Astrocyte of the spinal cord (primary cell): Measurements from ENCODE around the gene CBLN1.

ENCODE experiments used
- DNase-seq: peaks from one replicate; pipeline ENCODE4 v3.0.0; 2011; ENCODE audit warnings: low read depth, low spot score
- H3K4me3 ChIP-seq: 2 replicates; pipeline ENCODE4 v1.5.1; 2011; ENCODE audit warnings: low read depth, mild to moderate bottlenecking, low read length, moderate library complexity
- CTCF ChIP-seq: IDR thresholded peaks from 2 replicates; pipeline ENCODE4 v1.5.1; 2012; ENCODE audit warnings: low read depth, mild to moderate bottlenecking, low read length, inconsistent platforms
- in situ Hi-C: cut with HindIII; loops from 2 replicates; pipeline ENCODE4 v1.10.0; 2017; ENCODE audit warnings: low sequenced_read_pairs

The CBLN1 gene

GRCh38 chr16:49273771-49274170 lies 7.9 kb downstream of the CBLN1 start:
- in situ Hi-C loops = no loop called here
- TF ChIP-seq CTCF = no peak
- no peak for DNase-seq
- no peak overlapping the region for H3K4me3 ChIP-seq

DNA sequence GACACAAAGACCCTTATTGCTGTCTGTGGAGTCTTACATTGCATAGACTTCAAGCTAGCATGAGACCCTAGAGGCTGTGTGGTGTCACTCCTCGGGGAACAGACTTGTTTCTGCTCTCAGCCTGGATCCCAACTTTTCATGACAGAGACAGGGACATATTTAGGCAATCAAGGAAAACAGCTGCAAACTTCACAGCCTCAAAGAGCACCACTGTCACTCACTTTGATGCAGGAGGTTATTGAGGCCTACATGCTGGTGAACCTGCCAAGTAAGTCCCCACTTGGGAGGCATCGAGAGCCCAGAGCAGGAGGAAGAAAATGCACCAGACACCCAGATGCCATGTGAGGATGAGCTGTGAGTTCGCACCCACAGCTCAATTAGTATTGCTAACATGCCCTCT lies 10.3 kb downstream of the CBLN1 start:
- H3K4me3 ChIP-seq = no peak overlapping the region
- DNase-seq = no peak
- in situ Hi-C loops = no loop called here
- no peak for TF ChIP-seq CTCF

DNA sequence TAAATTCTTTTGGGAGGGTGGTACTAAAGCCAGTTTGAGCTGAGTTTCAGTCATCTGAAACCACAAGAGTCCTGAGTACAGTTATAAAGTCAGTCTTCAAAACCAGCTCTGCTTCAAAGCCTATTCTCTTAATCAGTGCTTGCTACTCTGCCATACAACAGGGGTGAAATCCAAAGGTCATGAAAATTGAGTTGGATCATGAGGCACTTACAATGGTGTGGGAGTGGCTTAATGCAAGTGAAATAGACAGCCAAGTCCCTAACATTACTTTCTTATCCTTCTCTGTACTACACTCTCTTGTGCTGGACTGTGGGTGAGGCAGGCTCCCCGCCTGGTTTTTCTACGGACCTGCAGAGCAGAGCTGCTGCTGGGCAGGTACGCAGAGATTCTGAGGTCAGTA lies 12.4 kb downstream of the CBLN1 start:
- no peak for DNase-seq
- no peak for TF ChIP-seq CTCF
- H3K4me3 ChIP-seq = no peak overlapping the region
- in situ Hi-C loops = no loop called here

- no peak for DNase-seq
- H3K4me3 ChIP-seq = no peak overlapping the region
- in situ Hi-C loops = no loop called here
- no peak for TF ChIP-seq CTCF
These were observed 13.0 kb downstream of the CBLN1 start for GRCh38 chr16:49268667-49269066.

GRCh38 chr16:49262501-49262900 lies 19.1 kb downstream of the CBLN1 start:
- no peak for DNase-seq
- no peak for TF ChIP-seq CTCF
- in situ Hi-C loops = no loop called here
- no peak overlapping the region for H3K4me3 ChIP-seq

- TF ChIP-seq CTCF = no peak
- no peak for DNase-seq
- H3K4me3 ChIP-seq = no peak overlapping the region
- in situ Hi-C loops = no loop called here
These were observed 19.7 kb downstream of the CBLN1 start for GRCh38 chr16:49261930-49262329.

DNA sequence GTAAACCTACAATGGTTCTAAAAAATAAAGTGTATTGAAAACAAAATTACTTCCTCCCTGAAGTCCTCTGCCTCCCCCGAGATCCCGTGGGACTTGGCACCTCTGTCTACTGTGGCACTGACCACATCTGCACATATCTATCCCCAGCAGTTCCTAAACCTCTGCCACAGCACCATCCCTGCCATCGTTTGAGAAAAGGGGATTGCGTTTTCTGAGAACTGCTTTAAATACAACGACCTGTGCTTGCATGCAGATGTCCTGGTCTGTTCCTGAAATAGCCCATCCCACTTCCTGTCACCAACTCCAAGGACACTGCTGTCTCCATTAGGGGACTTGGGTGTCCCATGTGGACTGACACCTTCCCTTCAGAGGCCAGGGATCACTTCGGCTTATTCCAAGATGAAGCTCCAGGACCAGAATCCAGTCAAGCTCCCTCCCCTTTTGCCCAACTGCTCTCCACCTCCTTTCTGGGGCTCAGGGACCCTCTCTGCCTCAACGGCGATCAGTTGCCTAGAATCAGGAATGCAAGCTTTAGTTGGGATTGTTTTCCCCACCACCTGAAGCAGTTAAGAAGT lies 20.6 kb downstream of the CBLN1 start:
- no peak overlapping the region for H3K4me3 ChIP-seq
- no peak for DNase-seq
- in situ Hi-C loops = no loop called here
- TF ChIP-seq CTCF = no peak
